A549 (cell line): ENCODE results near the gene UFC1. TPM values are rescaled to one million over a fixed set of nuclear protein-coding genes. Genes with fewer than 3 reads are reported as not detected.
A peak's percentile ranks its signal among the peaks of the same experiment; 100 is the strongest.
"Not testable (repeated sequence)": the region's sequence is repeated elsewhere in the genome, so short reads cannot be mapped to it uniquely, and the experiment has no call there.

Experiments used
- ATAC-seq, 2 experiments: fragments of 200-7000 bp in 1 of 2; fragments of >200 bp in 1 of 2; cut with Nextera tagmentation in 1 of 2; cut with Tn5 transposase in 1 of 2; 3 replicates each; pipeline versions ENCODE4 v1.8.0 to v1.9.1; 2018 to 2020; ENCODE audit warnings: mild to moderate bottlenecking in 1 of 2, moderate library complexity in 1 of 2
- CTCF ChIA-PET: fragments of 300-600 bp; sonication (Branson Sonifier 250); formaldehyde crosslinking; extraction: SDS; loops from one replicate; lab custom pipeline; 2021; ENCODE audit warnings: antibody characterized with exemption, inconsistent platforms; lab: Yijun Ruan, JAX
- POLR2A ChIA-PET: fragments of 350-600 bp; formaldehyde crosslinking; extraction: SDS; loops from one replicate; lab custom pipeline; 2021; ENCODE audit warnings: antibody characterized with exemption, inconsistent platforms; lab: Yijun Ruan, JAX
- DNase-seq, 2 experiments: peaks; one replicate each; pipeline versions ENCODE4 v3.0.0 to v3.0.0-alpha.2; 2011 to 2016; ENCODE audit warnings: low read depth in 1 of 2, low spot score in 1 of 2
- FAIRE-seq: peaks from 2 replicates; lab custom pipeline; 2011; peaks lifted over from hg19 to GRCh38; lab: Jason Lieb, UNC
- H3K27ac ChIP-seq, 2 experiments: fragments of >200 bp; sonication (Bioruptor Twin); formaldehyde crosslinking; 3 replicates each; pipeline ENCODE4 v1.5.1; 2016 to 2017
- H3K4me1 ChIP-seq: fragments of >200 bp; sonication (Bioruptor Twin); formaldehyde crosslinking; 3 replicates; pipeline ENCODE4 v1.6.1; 2016
- H3K4me2 ChIP-seq: fragments of >200 bp; sonication (Bioruptor Twin); formaldehyde crosslinking; 3 replicates; pipeline ENCODE4 v1.6.1; 2016
- H3K4me3 ChIP-seq: fragments of >200 bp; sonication (Bioruptor Twin); formaldehyde crosslinking; 3 replicates; pipeline ENCODE4 v1.5.1; 2016
- H3K9me3 ChIP-seq: fragments of >200 bp; sonication (Bioruptor Twin); formaldehyde crosslinking; 3 replicates; pipeline ENCODE4 v1.6.1; 2016
- BHLHE40 ChIP-seq: IDR thresholded peaks from 2 replicates; pipeline ENCODE4 v1.6.1; 2012; ENCODE audit warnings: low read depth, low read length, inconsistent platforms
- CBX2 ChIP-seq: fragments of 200-600 bp; sonication (generic); IDR thresholded peaks from 2 replicates; pipeline ENCODE4 v1.6.1; 2016; ENCODE audit warnings: low read depth, mild to moderate bottlenecking, borderline replicate concordance
- CHD2 ChIP-seq: fragments of 150-350 bp; IDR thresholded peaks from 2 replicates; pipeline ENCODE4 v1.6.1; 2014; ENCODE audit warnings: low read length; ENCODE audit not compliant: partially characterized antibody
- CHD4 ChIP-seq: fragments of 200-600 bp; sonication (generic); IDR thresholded peaks from 2 replicates; pipeline ENCODE4 v1.6.1; 2016; ENCODE audit warnings: antibody characterized with exemption, mild to moderate bottlenecking, borderline replicate concordance
- CTCF ChIP-seq: fragments of >200 bp; sonication (Bioruptor Twin); formaldehyde crosslinking; IDR thresholded peaks from 3 replicates; pipeline ENCODE4 v1.5.1; 2016
- GATA3 ChIP-seq: IDR thresholded peaks from 2 replicates; pipeline ENCODE4 v1.6.1; 2012; ENCODE audit warnings: borderline replicate concordance
- HOXA7 ChIP-seq: fragments of 250-450 bp; sonication (Bioruptor Pico); IDR thresholded peaks from 2 replicates; pipeline ENCODE4 v1.5.0; 2020; ENCODE audit warnings: mild to moderate bottlenecking, moderate library complexity
- JUNB ChIP-seq: fragments of >200 bp; sonication (Bioruptor Twin); formaldehyde crosslinking; IDR thresholded peaks from 2 replicates; pipeline ENCODE4 v1.6.1; 2016
- PHF8 ChIP-seq: fragments of 200-600 bp; sonication (generic); IDR thresholded peaks from 2 replicates; pipeline ENCODE4 v1.6.1; 2016; ENCODE audit warnings: low read depth, mild to moderate bottlenecking, antibody characterized with exemption, moderate library complexity, borderline replicate concordance
- POLR2AphosphoS2 ChIP-seq: conservative IDR thresholded peaks from 2 replicates; pipeline ENCODE4 v1.6.1; 2012; ENCODE audit warnings: low read length, improper control_type of control experiment, inconsistent platforms
- RAD21 ChIP-seq, 2 experiments: fragments of >200 bp in 1 of 2; sonication (Bioruptor Twin) in 1 of 2; formaldehyde crosslinking in 1 of 2; IDR thresholded peaks in 1 of 2; conservative IDR thresholded peaks in 1 of 2; 2 replicates in 1 of 2; 3 replicates in 1 of 2; pipeline ENCODE4 v1.6.1; 2012 to 2018; ENCODE audit warnings: inconsistent platforms in 1 of 2
- RARB ChIP-seq: fragments of 250-450 bp; sonication (Bioruptor Pico); IDR thresholded peaks from 2 replicates; pipeline ENCODE4 v1.8.0; 2021; ENCODE audit warnings: mild to moderate bottlenecking, moderate library complexity
- RCOR1 ChIP-seq: fragments of 150-350 bp; IDR thresholded peaks from 2 replicates; pipeline ENCODE4 v1.6.1; 2014; ENCODE audit warnings: antibody characterized with exemption, low read length, low read depth
- REST ChIP-seq: fragments of 200-600 bp; sonication (generic); IDR thresholded peaks from 2 replicates; pipeline ENCODE4 v1.6.1; 2016; ENCODE audit warnings: antibody characterized with exemption, mild to moderate bottlenecking, moderate library complexity
- RNF2 ChIP-seq: fragments of 200-600 bp; sonication (generic); IDR thresholded peaks from 2 replicates; pipeline ENCODE4 v1.6.1; 2016; ENCODE audit warnings: low read depth, mild to moderate bottlenecking, antibody characterized with exemption, moderate library complexity, borderline replicate concordance
- SREBF2 ChIP-seq: fragments of 450-650 bp; IDR thresholded peaks from 2 replicates; pipeline ENCODE4 v1.6.1; 2014; ENCODE audit warnings: mild to moderate bottlenecking, moderate library complexity
- ZNF302 ChIP-seq: fragments of 250-450 bp; sonication (Bioruptor Pico); IDR thresholded peaks from 2 replicates; pipeline ENCODE4 v1.9.0; 2021; ENCODE audit warnings: inconsistent platforms, mild to moderate bottlenecking, moderate library complexity
- WGBS: methylation state at CpG from one replicate; pipeline ENCODE4 v1.1.6; 2017; ENCODE audit errors: missing lambda C conversion rate; 5-methylcytosine and 5-hydroxymethylcytosine counted together
- polyA plus RNA-seq, 4 experiments: library from polyadenylated mRNA; depleted of rRNA in 3 of 4; stranded (reverse); fragments of >200 nt; fragmentation: RNase III in 1 of 4; extraction: RNeasy Plus Mini Kit Qiagen cat#74134 plus additional on column Dnase treatment in 1 of 4; gene quantifications; 2 replicates in 3 of 4; 3 replicates in 1 of 4; pipeline ENCODE4 v1.2.3, GENCODE V29; 2011 to 2017
- TF ChIP-seq, protein P1 (sequence below): fragments of 150-350 bp; IDR thresholded peaks from 2 replicates; pipeline ENCODE4 v1.6.1; 2014; ENCODE audit warnings: low read depth, mild to moderate bottlenecking, low read length
- TF ChIP-seq, protein P2 (sequence below): fragments of 450-650 bp; IDR thresholded peaks from 2 replicates; pipeline ENCODE4 v1.6.1; 2014; ENCODE audit warnings: antibody characterized with exemption

Gene UFC1
- polyA plus RNA-seq, 2 of the 4 experiments (the other 2 are of a cell fraction): 115 to 153 TPM

- TF ChIP-seq REST: no peak
- no peak for TF ChIP-seq ZNF302
- TF ChIP-seq SREBF2: peak; percentile 30; the same call in 1 of the 2 replicates
- no peak for TF ChIP-seq HOXA7 (CRISPR knock-in tag)
- TF ChIP-seq RAD21 (conservative IDR thresholded peaks at IDR 0.05 in 1 of 2, IDR thresholded peaks at IDR 0.05 in 1 of 2): no peak
- TF ChIP-seq CBX2: no peak
- TF ChIP-seq POLR2AphosphoS2: no peak
- TF ChIP-seq RARB (CRISPR knock-in tag): 0 out of 2 replicates have a peak, but pooled peaks have one; percentile 44
- peak; percentile 47; the same call in 1 of the 2 replicates for TF ChIP-seq JUNB
- TF ChIP-seq RNF2: no peak
- no peak for TF ChIP-seq RCOR1
- no peak for TF ChIP-seq CHD4
- TF ChIP-seq BHLHE40: no peak
- no peak for TF ChIP-seq CHD2
- TF ChIP-seq PHF8: no peak
- TF ChIP-seq CTCF: no peak
- TF ChIP-seq GATA3: no peak
- TF ChIP-seq, protein P1, sequence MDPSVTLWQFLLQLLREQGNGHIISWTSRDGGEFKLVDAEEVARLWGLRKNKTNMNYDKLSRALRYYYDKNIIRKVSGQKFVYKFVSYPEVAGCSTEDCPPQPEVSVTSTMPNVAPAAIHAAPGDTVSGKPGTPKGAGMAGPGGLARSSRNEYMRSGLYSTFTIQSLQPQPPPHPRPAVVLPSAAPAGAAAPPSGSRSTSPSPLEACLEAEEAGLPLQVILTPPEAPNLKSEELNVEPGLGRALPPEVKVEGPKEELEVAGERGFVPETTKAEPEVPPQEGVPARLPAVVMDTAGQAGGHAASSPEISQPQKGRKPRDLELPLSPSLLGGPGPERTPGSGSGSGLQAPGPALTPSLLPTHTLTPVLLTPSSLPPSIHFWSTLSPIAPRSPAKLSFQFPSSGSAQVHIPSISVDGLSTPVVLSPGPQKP: no peak
- TF ChIP-seq, protein P2, sequence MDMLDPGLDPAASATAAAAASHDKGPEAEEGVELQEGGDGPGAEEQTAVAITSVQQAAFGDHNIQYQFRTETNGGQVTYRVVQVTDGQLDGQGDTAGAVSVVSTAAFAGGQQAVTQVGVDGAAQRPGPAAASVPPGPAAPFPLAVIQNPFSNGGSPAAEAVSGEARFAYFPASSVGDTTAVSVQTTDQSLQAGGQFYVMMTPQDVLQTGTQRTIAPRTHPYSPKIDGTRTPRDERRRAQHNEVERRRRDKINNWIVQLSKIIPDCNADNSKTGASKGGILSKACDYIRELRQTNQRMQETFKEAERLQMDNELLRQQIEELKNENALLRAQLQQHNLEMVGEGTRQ: no peak
These were observed 38.6 kb upstream of the UFC1 start (continued) for GRCh38 chr1:161115132-161115711.

GRCh38 chr1:161115961-161116360 is 37.8 kb upstream of the UFC1 start:
- CTCF ChIA-PET: interaction anchor here (0.6 to 6.1 kb wide), 3 partner anchors 10 to 43 kb away, joined by 3 to 40 read pairs (median 5); partner anchors contain the start of genes KLHDC9 and USP21
- POLR2A ChIA-PET: interaction anchor here (0.8 kb wide), 1 partner anchor 50 kb away, joined by 3 read pairs; the partner anchor contains the start of gene PPOX
- not testable (repeated sequence) for FAIRE-seq, ATAC-seq, DNase-seq, H3K4me3 ChIP-seq, H3K9me3 ChIP-seq
- Histone ChIP-seq H3K27ac (peak overlapping the region; percentile 58 to 97; a peak in 5 of 6 replicates), H3K4me2 (peak overlapping the region; percentile 70), H3K4me1 (peaks cover 59% of the 10 kb centered on the region)
- 86% methylated on average over 5 of the region's 6 CpGs for WGBS
